NCI-H1436 treated with DMSO at 0.1 percent for 48 hours (cell line): Measurements from ENCODE around the gene VIPR2.
"Not testable (repeated sequence)": the region's sequence is repeated elsewhere in the genome, so short reads cannot be mapped to it uniquely, and the experiment has no call there.

ENCODE experiments used
- DNase-seq: peaks from one replicate; lab custom pipeline; 2025; lab: John Stamatoyannopoulos, UW

VIPR2 gene

GRCh38 chr7:159144758-159145489 is at the start of gene VIPR2:
Gene VIPR2, minus strand, starts transcription at chr7:159144867. Its CDS starts 96 bp downstream, at chr7:159144771.
- DNase-seq = no peak

DNA sequence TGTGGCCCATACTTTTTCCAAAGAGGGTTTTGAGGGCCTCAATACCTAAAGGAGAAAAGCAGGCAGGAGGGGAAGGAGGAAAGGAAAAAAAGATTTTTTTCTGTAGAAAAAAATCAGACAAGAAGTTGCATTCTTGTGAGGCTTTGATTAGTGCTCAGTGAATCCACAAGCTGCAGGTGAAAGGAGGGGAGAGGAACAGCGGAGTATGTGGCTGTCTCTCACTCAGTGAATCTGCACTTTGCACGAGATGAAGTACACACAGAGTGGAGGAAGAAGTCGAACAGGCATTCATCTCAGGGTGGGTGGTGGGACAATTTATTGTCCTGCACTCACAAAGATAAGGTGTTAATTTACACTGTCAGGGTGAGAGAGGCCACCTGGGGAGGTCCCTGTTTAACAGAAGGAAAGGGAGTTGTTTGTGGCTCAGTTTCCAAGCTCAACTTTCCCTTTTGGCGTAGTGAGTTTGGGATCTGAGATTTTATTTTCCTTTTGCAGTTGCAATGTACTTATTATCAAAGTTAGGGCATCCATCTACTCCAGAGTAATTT is 49.0 kb upstream of the VIPR2 start:
- DNase-seq = no peak

- DNase-seq = no peak
These were observed 48.2 kb upstream of the VIPR2 start for GRCh38 chr7:159192725-159193453.

- DNase-seq = no peak
These were observed 47.3 kb upstream of the VIPR2 start for GRCh38 chr7:159192013-159192412.

DNA sequence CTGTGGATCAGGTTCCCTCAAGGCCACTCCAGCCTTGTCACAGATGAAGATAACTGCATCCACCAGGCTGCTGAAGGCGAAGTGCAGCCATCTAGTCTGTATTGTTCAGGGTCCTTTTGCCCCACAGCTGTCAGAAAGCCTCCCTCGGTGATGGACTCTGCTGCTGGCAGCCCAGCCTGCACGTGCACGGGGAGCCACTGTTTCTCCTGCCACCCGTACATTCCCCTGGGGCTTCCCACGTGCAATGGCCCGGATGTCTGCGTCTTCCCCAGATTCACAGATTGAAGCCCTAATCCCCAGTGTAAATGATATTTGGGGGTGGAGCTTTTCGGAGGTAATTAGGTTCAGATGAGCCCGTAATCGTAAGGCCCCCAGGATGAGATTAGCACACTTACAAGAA is 46.6 kb upstream of the VIPR2 start:
- no peak for DNase-seq

GRCh38 chr7:159188011-159188410 is 43.3 kb upstream of the VIPR2 start:
- DNase-seq = no peak

- no peak for DNase-seq
These were observed 34.6 kb upstream of the VIPR2 start for GRCh38 chr7:159179241-159179640.

- no peak for DNase-seq
These were observed 32.8 kb upstream of the VIPR2 start for GRCh38 chr7:159177284-159177953.

DNA sequence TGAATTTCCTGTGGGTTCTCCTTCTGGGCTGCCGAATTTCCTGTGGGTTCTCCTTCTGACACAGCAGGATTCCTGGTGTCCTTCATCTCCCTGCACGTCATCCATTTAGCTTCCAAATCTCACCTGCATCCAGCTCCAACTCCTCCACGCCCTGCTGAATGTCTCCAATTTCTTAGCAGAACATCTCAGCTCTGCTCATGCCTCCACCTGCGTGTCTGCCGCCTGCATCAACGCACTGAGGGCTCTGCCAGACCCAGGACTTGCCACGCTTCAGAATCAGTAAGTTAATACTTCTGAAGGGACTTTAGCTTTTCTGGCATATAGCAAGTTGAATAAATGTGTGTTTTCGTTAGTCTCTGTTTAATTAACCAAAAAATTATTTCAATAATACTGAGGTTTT is 31.1 kb upstream of the VIPR2 start:
- no peak for DNase-seq

GRCh38 chr7:159175100-159175499 is 30.4 kb upstream of the VIPR2 start:
- not testable (repeated sequence) for DNase-seq

DNA sequence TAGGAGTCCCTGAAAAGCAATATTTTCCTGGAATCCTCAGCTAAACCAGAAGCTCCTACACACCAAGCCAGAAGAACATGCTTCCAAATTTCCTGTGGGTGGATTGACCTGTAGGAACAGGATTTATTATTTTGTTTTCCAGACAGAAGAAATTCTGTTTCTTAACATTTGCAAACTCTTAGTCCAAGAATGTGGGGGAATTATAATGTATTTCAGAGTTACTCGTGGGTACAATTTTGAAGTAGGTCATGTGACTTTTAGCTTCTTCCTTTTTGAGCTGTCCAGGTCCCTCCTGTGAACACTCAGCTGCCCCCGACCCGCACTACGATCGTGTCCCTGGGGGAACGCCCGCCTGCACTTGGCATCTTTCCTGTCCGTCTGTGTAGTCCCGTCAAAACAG is 27.7 kb upstream of the VIPR2 start:
- no peak for DNase-seq

DNA sequence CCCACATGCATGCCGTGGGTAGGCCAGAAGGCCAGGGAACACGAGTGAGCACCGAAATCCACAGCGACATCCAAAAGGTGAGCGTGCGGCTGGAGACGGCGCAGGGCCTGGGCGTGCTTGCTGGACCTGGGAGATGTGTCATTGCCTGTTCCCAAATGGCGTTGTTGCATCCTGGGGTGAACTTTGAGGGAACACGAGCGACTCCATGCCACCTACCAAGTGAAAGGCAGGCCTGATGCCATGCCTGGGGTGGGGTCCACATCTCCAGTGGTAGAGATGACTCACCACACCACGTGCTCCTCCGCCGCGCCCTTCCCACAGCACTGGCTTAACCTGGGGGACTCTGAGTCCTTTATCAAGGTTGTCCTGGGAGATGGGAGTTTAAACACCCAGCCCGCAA is 24.7 kb upstream of the VIPR2 start:
- DNase-seq = no peak

GRCh38 chr7:159167139-159167538 is 22.5 kb upstream of the VIPR2 start:
- no peak for DNase-seq

DNA sequence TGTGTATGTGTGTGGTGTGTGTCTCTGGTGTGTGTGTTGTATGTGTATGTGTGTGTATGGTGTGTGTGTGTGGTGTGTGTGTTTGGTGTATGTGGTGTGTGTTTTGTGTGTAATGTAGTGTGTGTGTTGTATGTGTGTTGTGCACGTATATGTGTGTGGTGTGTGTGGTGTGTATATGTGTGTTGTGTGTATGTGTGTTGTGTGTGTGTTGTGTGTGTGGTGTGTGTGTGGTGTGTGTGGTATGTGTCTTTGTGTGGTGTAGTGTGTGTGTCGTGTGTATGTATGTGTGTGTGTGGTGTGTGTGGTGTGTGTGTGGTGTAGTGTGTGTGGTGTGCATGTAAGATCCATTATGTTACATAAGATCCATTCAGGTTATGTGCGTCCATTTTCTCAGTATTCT is 21.9 kb upstream of the VIPR2 start:
- no peak for DNase-seq

- no peak for DNase-seq
These were observed 20.7 kb upstream of the VIPR2 start for GRCh38 chr7:159165352-159165751.

GRCh38 chr7:159163703-159164301 is 19.1 kb upstream of the VIPR2 start:
- not testable (repeated sequence) for DNase-seq

GRCh38 chr7:159162050-159162626 is 17.5 kb upstream of the VIPR2 start:
- DNase-seq = not testable (repeated sequence)

DNA sequence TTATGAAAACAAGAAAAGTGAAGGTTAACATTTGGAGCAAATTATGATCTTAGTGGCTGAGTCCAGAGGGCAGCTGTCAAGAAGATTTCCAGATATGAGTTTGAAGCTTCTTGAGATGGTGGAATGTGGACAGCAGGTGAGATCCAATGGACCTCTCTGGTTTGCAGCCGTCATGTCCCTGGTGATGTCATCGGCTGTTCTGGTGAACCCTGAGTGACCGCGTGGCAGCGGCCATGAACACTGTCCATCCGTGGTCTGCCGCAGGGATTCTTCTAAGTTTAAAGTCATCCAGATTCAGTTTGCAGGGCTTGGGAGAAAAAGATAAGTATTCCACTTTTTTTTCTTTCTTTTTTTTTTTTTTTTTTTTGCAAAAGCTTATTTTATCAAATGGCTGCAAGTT is 15.8 kb upstream of the VIPR2 start:
- DNase-seq = no peak

DNA sequence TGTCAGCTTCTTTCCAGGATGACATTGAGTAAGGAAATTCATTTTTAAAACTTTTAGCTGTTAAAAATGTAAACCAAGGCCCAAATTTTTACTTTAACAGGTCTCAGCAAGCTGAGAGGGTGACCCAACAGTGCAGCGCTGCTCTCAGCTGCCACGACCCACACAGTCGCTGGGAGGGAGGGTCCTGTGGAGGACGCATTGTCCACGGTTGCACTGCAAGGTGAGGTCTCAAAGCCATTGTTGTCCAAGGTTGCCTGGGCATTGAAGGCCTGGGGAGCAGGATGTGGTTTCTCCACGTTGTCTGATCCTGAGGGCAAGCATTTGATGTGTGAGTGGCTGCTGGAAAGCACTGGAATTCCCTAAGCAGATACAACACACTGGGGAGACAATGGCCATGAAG is 15.1 kb upstream of the VIPR2 start:
- DNase-seq = no peak

DNA sequence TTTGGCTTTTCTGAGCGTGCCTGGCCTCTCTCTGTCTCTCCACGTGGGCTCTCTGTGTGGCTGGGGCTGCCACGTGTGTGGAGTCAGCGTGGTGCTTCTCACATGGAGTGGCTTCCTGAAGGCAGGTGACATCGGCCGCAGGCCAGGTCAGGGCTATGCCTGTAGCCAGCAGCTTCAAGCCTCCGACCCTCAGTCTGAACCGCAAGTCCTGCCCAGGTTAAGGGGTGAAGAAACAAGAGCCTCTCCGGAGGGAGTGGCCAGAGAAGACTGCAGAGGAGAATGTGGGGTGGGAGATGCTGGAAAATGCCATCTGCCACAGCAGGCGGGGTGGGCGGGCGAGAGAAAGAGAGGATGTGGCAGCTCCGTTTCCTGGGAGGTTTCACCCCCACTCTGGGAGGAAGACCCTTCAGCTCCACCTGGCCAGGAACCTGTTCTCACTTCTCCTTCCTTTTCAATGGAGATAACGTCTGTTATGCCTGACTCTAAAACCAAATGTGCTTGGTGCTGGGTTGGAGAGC is 14.3 kb upstream of the VIPR2 start:
- no peak for DNase-seq

DNA sequence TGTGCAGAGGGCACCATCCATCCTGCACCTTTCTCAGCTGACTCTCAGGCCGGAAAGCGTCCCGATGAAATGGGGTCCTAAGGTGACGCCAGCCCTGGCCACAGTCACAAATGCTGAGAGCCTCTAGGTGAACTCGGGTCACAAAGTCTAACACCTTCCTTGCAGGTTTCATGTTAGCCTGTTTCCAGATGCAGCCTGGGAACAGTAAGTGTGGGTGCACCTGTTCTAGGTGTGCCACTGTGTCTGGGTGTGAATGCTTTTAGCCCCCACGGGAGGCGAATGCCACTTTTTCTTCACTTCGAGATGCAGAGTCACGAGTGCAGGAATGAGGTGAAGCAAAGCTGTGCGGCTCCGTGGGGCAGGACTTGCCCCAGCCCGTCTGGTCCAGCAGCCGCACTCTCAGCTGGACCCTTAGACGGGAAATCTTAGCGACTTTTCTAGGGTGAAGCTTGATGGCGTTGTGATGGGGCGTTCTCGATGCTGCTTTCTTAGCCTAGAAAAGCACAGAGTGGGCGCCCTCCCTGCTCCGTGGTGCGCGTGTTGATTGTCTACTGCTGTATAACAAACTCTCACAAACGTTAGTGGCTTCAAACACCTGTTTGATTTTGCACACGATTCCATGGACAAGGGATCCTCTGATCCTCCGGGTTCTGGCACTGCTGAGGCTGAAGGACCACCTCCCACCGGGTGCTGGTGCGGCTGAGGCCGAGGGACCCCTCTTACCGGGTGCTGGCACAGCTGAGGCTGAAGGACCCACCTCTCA is 13.6 kb upstream of the VIPR2 start:
- DNase-seq = no peak
